ENCODE data around the gene TYW1.
"Not testable (repeated sequence)": the region's sequence is repeated elsewhere in the genome, so short reads cannot be mapped to it uniquely, and the experiment has no call there.

DNA sequence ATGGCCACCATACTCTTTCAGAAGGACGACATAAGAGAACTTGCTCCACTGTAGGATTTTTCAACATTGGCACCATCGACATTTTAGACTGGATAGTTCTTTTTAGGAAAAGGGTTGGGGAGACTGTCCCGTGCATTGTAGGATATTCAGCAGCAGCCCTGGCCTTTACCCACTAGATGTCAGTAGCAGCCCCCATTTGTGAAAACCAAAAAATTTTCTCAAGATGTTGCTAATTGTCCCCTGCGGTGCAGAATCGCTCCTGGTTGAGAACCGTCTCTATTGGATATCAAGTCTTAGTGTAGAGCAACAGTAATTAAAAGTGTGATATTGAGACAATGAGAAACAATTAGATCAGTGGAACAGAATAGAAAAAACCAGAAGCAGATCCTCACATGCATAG lies 180.1 kb downstream of the TYW1 start:
- TF ChIP-seq POLR2A, EP300 (IDR thresholded peaks at IDR 0.05): not testable (repeated sequence)
- TF ChIP-seq, protein P1, sequence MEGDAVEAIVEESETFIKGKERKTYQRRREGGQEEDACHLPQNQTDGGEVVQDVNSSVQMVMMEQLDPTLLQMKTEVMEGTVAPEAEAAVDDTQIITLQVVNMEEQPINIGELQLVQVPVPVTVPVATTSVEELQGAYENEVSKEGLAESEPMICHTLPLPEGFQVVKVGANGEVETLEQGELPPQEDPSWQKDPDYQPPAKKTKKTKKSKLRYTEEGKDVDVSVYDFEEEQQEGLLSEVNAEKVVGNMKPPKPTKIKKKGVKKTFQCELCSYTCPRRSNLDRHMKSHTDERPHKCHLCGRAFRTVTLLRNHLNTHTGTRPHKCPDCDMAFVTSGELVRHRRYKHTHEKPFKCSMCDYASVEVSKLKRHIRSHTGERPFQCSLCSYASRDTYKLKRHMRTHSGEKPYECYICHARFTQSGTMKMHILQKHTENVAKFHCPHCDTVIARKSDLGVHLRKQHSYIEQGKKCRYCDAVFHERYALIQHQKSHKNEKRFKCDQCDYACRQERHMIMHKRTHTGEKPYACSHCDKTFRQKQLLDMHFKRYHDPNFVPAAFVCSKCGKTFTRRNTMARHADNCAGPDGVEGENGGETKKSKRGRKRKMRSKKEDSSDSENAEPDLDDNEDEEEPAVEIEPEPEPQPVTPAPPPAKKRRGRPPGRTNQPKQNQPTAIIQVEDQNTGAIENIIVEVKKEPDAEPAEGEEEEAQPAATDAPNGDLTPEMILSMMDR (IDR thresholded peaks at IDR 0.05) = peak in 1 of 4 experiments; percentile 37
